Measurements from ENCODE around the gene NRIP1. TPM values are rescaled to one million over a fixed set of nuclear protein-coding genes. Genes with fewer than 3 reads are reported as not detected.

Gene NRIP1
- polyA plus RNA-seq, 1 donor (not counting 4 experiments of a cell fraction or from before 2014, with no cell fraction given) = 25.5 TPM

- H3K27me3 ChIP-seq (ENCODE audit: control insufficient read depth, extremely low read depth, insufficient read depth, low read length) = no peaks in the 10 kb centered on the region
- peaks cover 64% of the 10 kb centered on the region for H3K79me2 ChIP-seq (ENCODE audit: control insufficient read depth, insufficient read depth, low read length)
These were observed 52.8 kb downstream of the NRIP1 start for GRCh38 chr21:15011967-15012366.

GRCh38 chr21:15010645-15011044 lies 54.2 kb downstream of the NRIP1 start:
- H3K4me1 ChIP-seq (ENCODE audit: control insufficient read depth, extremely low read depth, insufficient read depth, low read length) = peaks cover 1% of the 10 kb centered on the region
- H3K9me3 ChIP-seq (ENCODE audit: control insufficient read depth, low read depth, low read length) = no peaks in the 10 kb centered on the region
- no peaks in the 10 kb centered on the region for H4K20me1 ChIP-seq (ENCODE audit: control insufficient read depth, extremely low read depth, insufficient read depth, low read length)
- H3K9ac ChIP-seq (ENCODE audit: control insufficient read depth, extremely low read depth, insufficient read depth, low read length) = no peak overlapping the region
- H3K4me3 ChIP-seq (ENCODE audit: control insufficient read depth in 2 of 3, extremely low read depth in 1 of 3, insufficient read depth in 2 of 3, low read depth in 1 of 3, low read length in 3 of 3) = no peak overlapping the region
- dilution Hi-C loops (cut with MboI; ENCODE audit: extremely low pct_ligation_motif_present, low sequenced_read_pairs) = no loop called here
- H2AFZ ChIP-seq (ENCODE audit: control insufficient read depth, low read length) = no peak overlapping the region
- H3K4me2 ChIP-seq (ENCODE audit: control insufficient read depth, extremely low read depth, insufficient read depth, low read depth, low read length) = no peak overlapping the region
- no peaks in the 10 kb centered on the region for H3K27me3 ChIP-seq (ENCODE audit: control insufficient read depth, extremely low read depth, insufficient read depth, low read length)
- DNase-seq (ENCODE audit: low read depth, low spot score) (no peak), FAIRE-seq (no peak)
- H3K27ac ChIP-seq (ENCODE audit: control insufficient read depth, insufficient read depth, low read length) = no peak overlapping the region
- peaks cover 72% of the 10 kb centered on the region for H3K79me2 ChIP-seq (ENCODE audit: control insufficient read depth, insufficient read depth, low read length)
- no peaks in the 10 kb centered on the region for H3K9me1 ChIP-seq (ENCODE audit: control insufficient read depth, extremely low read depth, insufficient read depth, low read length)
- no peaks in the 10 kb centered on the region for H3K36me3 ChIP-seq (ENCODE audit: control insufficient read depth in 2 of 2, extremely low read depth in 1 of 2, insufficient read depth in 2 of 2, low read length in 2 of 2)
- TF ChIP-seq EZH2 (IDR thresholded peaks at IDR 0.05; ENCODE audit: low read length) = no peak
- no peak for TF ChIP-seq CTCF (optimal IDR thresholded peaks at IDR 0.05 in 1 of 3, IDR thresholded peaks at IDR 0.05 in 1 of 3, conservative IDR thresholded peaks at IDR 0.05 in 1 of 3; ENCODE audit: extremely low read depth in 1 of 3, insufficient read depth in 2 of 3, low read length in 3 of 3)

More at GRCh38 chr21:15011967-15012366, 52.8 kb downstream of the NRIP1 start:
- dilution Hi-C loops (cut with MboI; ENCODE audit: extremely low pct_ligation_motif_present, low sequenced_read_pairs) = no loop called here
- Histone ChIP-seq H3K4me3 (ENCODE audit: control insufficient read depth in 2 of 3, extremely low read depth in 1 of 3, insufficient read depth in 2 of 3, low read depth in 1 of 3, low read length in 3 of 3) (no peak overlapping the region), H2AFZ (ENCODE audit: control insufficient read depth, low read length) (no peak overlapping the region), H3K9me1 (ENCODE audit: control insufficient read depth, extremely low read depth, insufficient read depth, low read length) (no peaks in the 10 kb centered on the region), H3K4me1 (ENCODE audit: control insufficient read depth, extremely low read depth, insufficient read depth, low read length) (peaks cover 8% of the 10 kb centered on the region), H3K9ac (ENCODE audit: control insufficient read depth, extremely low read depth, insufficient read depth, low read length) (no peak overlapping the region), H3K4me2 (ENCODE audit: control insufficient read depth, extremely low read depth, insufficient read depth, low read depth, low read length) (no peak overlapping the region), H3K9me3 (ENCODE audit: control insufficient read depth, low read depth, low read length) (no peaks in the 10 kb centered on the region), H3K36me3 (ENCODE audit: control insufficient read depth in 2 of 2, extremely low read depth in 1 of 2, insufficient read depth in 2 of 2, low read length in 2 of 2) (no peaks in the 10 kb centered on the region), H3K27ac (ENCODE audit: control insufficient read depth, insufficient read depth, low read length) (no peak overlapping the region), H4K20me1 (ENCODE audit: control insufficient read depth, extremely low read depth, insufficient read depth, low read length) (no peaks in the 10 kb centered on the region)
- DNase-seq (ENCODE audit: low read depth, low spot score) = no peak
- TF ChIP-seq CTCF (optimal IDR thresholded peaks at IDR 0.05 in 1 of 3, IDR thresholded peaks at IDR 0.05 in 1 of 3, conservative IDR thresholded peaks at IDR 0.05 in 1 of 3; ENCODE audit: extremely low read depth in 1 of 3, insufficient read depth in 2 of 3, low read length in 3 of 3) (no peak), EZH2 (IDR thresholded peaks at IDR 0.05; ENCODE audit: low read length) (no peak)
- FAIRE-seq = no peak
